HG03108 (cell line): ENCODE data around the gene CCDC33.
A peak's percentile ranks its signal among the peaks of the same experiment; 100 is the strongest.
"Not testable (repeated sequence)": the region's sequence is repeated elsewhere in the genome, so short reads cannot be mapped to it uniquely, and the experiment has no call there.

ENCODE experiments used
- ATAC-seq: cut with Tn5 transposase; IDR thresholded peaks from one replicate; pipeline ENCODE4 v1.9.1; 2021; ENCODE audit warnings: moderate library complexity; ENCODE audit not compliant: unreplicated experiment

CCDC33 gene

DNA sequence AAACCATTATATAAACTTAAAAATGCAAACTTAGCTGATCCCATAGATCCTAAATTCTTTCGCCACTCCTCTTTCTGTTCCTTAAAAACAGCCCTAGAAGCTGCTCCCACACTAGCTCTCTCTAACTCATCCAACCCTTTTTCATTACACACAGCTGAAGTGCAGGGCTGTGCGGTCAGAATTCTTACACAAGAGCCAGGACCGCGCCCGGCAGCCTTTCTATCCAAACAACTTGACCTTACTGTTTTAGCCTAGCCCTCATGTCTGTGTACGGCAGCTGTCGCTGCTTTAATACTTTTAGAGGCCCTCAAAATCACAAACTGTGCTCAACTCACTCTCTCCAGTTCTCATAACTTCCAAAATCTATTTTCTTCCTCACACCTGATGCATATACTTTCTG is 121.4 kb downstream of the CCDC33 start:
- not testable (repeated sequence) for ATAC-seq

DNA sequence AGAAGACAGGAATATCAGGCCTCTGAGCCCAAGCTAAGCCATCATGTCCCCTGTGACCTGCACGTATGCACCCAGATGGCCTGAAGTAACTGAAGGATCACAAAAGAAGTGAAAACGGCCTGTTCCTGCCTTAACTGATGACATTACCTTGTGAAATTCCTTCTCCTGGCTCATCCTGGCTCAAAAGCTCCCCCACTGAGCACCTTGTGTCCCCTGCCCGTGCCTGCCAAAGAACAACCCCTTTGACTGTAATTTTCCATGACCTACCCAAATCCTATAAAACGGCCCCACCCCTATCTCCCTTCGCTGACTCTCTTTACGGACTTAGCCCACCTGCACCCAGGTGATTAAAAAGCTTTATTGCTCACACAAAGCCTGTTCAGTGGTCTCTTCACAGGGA is 123.2 kb downstream of the CCDC33 start:
- ATAC-seq, result not testable (repeated sequence)

DNA sequence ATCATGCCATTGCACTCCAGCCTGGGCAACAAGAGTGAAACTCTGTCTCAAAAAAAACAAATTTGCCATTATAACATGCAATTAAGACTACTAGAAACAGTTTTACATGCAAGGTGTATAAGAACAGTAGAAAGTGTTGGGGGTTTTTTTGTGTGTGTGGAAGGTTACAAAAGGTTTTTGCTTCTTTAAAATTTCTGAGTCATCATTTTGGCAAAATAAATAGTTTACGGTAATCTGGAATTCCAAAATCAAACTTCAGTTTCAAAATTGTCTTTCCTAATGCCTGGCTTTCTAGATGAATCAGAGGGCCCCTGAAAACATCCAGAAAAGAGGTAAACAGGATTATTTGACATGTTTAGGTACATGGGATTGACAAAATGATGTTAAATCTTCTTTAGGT is 124.7 kb downstream of the CCDC33 start:
- ATAC-seq, result not testable (repeated sequence)

DNA sequence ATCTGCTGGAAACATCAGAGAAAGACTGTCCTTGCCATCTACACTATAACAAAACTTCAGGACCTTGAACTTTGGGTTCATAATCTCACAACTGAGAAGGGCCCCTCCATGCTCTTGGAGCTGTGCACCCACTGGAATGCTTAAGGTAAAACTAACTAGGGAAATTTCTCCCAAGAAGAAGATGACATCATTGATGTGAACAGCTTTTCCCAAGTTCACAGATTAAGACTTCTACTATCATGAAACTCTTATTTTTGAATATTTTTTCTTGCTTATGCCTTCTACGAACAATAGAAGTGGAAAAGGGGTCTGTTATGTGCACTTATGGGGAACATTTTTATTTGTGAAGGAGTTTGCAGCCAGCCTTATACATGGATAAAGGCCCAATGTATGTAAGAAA is 126.4 kb downstream of the CCDC33 start:
- no peak for ATAC-seq

DNA sequence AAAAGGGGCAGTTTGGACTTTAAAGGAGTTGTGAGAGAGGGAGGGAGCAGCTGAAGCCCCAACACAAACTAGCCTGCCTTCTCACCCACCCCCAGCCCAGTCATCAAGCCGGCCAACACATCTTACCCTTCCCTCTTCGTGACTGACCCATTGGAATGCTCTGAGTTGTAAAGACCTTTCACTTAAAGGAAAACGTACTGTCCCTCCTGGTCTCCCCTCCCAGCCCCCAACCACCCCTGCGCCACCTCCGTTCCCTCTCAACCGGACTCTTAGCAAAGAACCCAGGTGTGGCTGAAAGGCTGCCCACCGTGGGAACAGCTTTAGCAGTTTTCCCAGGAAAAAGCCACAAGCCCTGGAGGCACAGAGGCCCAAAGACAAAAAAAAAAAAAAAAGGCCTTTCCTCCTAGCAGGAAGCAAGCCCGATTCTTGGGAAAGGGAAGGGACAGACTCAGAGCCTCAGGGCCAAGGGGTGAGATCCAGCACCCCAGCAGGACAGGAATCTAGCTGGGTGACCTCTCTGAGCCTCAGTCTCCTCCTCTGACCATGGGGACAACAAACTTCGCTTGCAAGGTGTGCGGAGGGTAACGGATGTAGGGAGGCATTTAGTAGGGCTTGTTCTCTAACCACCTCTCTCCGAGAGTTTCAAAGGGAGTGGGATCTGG is 128.9 kb downstream of the CCDC33 start:
- no peak for ATAC-seq

DNA sequence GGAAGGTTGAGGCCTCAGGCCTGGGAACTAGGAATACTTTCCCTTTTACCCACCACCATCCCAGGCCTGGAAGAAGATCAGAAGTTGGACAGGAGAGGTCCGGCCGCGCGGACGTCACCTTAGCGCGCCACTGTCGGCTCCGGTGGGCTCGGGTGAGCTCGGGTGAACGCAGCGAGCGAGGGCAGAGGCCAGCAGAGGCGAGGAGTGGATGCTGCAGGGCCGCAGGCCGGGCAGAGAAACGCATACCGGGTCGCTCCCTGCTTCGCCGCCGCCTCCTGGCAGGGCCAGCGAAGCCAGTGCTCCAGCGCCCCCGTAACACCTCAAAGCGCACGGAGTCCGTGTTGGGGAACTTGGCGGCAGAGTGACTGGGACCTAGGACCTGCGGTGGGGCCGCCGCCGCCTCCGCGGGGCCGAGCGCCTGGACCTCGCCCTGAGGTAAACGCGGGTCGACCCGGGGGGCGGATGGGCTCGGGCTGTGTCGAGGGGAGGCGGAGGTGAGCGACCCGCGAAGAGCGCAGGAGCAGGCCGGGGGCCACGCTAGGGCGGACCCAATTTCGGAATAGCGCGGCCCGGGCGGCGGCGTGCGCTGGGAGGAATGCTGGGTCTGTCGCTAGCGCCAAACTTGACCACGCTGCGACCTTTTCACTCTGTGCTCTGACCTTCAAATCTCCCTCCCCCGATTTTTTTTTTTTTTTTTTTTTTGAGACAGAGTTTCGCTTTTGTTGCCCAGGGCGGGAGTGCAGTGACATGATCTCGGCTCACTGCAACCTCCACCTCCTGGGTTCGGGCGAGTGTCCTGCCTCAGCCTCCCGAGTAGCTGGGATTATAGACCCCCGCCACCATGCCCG is 129.7 kb downstream of the CCDC33 start:
- no peak for ATAC-seq

DNA sequence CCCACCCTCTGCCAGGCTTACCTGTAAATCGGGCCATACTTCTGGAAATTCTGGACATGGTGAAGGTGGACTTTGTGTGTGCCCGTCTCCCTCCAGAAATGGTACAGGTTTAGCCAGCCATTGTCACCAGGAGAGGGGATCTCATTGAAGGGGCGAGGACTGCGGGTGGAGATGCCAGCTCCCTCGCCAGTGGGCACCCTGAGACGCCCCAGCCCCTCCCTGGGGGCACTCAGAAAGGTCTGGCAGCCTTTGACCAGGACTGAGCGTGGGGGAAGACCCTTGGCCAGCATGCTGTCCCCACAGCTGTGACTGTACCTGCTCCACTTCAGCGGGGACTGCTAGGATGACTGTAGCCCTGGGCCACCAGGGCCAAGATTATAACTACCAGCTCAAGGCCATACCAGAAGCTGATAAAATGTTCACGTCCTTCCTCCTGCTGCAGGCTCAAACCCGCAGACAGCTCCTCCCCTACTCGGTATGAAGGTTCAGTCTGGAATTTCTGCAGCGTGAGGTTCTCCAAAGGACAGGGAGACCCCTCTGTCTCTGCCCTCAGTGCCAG is 131.2 kb downstream of the CCDC33 start, which contains the start of gene CYP11A1:
Gene CYP11A1 (minus strand): TSS at position 351 of the 559 bp plus-strand sequence. CDS start 61 bp downstream, at position 290.
- ATAC-seq, result no peak

DNA sequence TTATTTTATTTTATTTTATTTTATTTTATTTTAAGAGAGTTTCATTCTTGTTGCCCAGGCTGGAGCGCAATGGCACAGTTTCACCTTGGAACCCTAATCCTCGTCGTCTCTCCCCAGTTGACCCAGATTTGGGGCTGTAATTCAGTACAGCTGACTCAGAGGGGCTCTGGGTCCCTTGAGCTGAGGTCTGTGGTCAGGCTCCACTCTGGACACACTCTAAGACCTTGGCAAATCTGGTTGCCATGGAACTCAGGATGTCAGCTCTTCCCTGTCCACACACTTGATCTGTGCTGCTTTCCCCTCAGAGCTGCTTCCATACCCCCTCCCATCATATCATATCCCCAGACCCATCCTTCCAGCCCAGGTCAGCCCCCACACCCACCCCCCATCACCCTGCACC is 132.0 kb downstream of the CCDC33 start:
- ATAC-seq, result no peak

DNA sequence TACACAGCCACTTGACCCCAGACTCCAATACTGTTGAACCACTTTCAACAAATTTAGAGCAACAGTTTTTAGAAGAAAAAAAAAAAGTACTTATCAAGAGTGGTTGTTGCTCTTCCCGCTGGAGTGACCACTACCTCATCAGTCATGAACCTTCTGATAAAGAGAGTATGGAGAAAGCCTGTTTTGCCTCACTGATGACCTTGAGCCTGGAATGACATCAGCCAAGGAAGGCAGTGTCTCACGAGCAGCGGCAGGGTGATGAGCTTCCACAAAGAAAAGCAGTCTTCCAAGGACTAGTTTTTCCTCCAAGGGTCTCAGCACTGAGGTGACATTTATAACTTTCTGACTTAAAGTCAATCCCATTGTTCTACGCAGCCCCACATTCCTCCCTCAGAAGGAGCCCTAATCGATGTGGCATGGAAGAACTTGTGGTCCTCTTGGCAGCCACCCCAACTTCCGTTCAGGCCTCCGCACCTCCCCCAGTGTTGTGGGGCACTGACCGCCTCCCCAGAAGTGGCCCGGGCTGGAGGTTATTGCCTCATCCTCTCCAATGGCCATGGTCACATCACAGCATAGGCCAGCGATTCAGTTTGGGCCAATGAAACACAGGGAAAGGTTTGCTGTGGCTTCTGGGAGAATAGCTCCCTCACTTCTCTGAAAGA is 133.1 kb downstream of the CCDC33 start:
- no peak for ATAC-seq

DNA sequence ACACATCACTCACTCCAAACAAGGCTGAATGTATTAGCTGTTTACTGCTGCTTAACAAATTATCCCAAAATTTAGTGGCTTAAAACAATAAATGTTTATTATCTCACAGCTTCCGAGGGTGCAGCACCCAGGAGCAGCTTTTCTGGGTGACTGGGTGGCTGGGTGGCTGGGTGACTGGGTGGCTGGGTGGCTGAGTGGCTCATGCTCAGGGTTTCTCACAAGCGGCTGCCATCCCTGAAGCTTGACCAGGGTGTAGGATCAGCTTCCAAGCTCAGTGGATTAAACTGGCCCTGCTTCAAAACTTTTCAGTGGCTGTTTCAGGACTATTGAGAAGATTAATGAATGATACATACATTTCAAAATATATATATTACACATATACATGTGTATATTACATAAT is 133.6 kb downstream of the CCDC33 start:
- ATAC-seq, result no peak

DNA sequence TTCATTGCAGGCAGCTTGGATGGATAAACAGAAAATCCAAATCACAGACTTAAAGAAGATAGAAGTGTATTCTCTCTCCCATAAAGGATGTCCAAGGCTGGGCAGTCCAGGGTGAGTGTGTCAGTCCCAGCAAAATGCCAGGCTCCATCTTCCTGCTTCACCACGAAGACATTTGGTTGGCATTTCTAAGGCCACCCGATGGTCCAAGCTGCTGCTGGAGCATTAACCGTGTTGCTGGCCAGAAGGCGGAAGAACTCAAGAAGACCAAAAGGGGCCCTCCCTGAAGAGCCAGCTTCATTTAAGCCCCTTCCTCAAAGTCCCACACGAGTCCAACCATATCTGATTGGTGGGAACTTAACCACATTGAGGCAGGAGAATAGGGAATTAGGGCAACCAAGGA is 134.3 kb downstream of the CCDC33 start:
- ATAC-seq, result no peak

DNA sequence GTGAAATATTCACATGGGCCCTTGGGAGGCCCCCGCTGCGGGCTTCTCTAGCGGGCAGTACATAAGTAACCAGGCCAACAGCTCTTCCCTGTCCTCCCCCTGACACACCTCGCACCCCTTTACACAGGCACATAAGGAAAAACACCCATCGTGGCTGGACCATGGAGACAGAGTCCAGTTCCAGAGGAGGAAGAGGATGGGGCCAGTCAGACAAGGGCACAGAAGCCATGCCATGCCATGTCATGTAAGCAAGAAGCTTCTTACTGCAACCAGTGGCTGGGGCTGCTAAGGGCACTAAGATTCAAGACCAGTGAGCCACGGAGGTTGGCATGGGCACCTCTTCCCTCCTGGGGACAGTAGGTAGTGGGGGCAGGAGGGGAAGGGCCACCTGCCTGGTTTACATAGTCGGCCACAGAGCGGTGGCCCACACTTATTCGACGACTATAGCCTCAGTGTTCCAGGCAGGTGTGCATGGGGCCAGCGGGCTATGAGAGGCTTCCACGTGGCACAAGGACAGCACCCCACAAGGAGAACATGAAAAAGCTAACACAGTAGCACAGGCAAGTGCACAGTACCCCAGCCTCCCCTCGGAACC is 137.0 kb downstream of the CCDC33 start:
- ATAC-seq, result no peak

DNA sequence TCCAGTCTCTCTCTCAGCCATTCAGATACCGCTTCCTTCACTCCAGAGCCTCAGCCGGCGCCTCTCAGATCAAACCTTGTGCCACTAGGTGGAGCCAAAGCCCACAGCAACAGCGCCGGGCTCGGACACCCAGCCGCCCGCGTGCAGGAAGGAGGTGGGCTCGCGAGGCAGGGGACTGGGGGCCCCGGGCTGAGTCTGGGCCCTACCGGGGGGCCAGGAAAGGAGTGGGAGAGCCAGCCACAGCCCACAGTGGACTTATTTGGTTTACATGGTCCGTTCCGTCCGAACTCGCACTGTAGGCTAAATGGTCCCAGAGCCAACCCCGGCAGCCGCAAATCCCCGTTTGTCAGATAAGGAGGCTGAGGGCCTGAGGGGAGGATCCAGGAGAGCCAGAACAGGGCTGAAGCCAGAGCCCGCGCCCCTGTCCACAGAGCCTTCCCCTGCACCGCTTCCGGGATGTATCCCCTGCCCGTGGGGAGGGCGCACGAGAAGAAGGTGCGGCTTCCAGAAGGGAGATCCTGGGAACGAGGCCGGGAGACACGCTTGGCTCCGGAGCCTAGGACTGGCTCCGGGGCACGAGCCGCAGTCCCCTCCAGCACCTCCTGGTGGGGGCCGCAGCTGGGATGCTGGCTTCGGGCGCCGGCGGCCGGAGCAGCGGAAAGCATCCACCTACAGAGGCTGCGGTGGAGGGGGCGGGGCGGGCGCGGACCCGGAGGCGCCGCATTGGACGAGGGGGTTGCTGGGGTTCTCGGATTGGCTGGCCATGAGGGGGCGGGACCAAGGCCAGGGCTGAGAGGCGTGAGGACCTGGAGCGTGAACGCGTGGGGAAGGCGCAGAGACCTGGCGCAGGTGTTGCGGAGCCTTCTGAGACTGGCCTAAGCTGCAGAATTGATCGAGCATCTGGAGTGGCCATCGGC is 137.9 kb downstream of the CCDC33 start:
- peak; percentile 60 for ATAC-seq

DNA sequence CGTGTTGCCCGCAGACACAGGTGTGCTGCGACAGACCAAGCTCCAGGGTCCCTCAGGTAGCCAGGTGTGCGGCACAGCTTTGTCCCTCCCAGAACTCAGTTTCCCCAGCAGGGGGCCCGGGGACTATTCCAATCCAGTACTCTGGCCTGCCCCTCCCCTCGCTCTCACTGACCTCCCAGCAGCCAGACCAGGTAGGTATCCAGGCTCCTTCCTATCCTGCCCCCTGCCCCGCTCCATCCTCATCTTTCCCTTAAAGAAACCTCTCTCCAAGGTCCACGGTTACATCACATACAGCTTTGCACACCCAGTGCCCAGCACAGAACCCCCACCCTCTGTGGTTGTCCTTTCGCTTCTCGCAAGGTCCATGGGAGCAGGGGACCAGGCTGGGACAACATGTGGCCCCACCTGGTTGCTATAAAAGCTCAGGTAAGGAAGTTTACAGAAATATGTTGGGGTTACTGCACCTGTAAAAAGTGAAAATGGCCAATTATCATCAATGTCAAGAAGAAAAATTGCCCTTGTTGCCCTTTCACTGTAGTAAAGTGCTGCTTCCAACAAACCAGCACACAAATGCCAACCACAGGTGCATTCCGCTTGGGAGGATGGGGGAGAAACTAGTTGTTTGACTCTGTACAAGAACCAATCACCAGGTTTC is 138.6 kb downstream of the CCDC33 start:
- peak; percentile 13 for ATAC-seq

DNA sequence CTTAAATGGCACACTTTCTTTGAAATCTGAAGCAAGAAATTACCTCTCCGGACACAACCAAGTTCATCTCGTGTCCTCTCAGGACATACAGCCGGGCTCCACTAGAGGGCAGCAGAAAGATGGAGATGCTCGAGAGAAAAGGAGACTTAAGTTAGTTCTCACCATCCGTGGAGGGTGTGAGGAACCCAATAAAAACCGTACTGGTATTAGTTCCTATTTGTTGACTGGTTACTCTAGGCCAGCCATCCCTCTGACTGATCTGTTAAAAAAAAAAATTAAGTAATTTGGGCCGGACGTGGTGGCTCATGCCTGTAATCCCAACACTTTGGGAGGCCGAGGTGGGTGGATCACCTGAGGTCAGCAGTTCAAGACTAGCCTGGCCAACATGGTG is 139.2 kb downstream of the CCDC33 start:
- no peak for ATAC-seq

DNA sequence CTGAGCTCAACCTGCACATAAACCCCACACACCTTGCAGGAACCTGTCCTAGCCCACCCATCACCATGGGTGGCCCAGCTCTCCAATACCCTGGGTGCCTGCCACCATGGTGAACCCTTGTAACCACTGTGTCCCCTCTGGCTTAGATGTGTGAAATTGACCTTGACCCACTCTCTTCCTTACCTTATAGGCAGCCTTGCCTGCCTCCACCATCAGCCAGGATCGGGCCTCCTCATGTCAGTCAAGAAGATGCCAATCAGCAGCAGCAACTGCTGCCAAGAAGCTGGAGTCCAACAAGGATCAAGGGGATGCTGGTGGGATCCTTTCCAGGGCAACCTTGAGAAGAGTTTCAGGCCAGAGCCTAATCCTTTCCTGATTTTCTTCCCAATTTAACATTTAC is 140.1 kb downstream of the CCDC33 start:
- ATAC-seq, result no peak

DNA sequence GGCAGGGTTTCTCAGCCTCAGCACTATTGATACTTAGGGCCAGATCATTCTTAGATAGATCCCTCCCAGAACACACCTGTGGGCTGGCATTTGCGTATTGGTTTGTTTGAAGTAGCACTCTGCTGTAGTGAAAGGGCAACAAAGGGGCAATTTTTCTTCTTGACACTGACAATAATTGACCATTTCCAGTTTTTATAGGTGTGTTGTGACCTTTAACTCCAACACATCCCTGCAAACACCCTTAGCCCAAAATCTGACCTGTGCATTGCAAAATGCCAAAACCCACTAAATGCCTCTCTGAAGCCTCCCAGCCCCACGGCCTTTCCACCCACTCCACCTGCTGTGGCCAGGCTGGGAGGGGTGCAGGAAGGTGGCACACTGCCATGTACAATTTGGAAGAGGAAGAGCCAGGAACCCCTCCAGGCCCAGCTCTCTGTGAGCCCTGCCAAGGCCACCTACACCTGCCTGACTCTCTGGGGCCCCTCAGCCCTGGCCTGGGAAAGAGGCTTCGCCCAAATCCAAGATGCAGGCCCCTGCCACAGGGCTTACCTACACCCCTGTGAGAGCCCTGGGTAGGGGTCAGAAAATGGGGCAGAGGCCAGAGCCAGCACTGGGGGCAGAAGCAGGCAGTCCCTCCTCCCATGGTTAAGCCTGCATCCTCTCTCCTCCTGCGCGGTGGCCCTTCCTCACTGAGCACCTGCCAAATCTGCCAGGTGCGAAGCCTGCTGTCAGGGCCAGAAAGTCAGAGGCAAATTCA is 140.9 kb downstream of the CCDC33 start:
- no peak for ATAC-seq

DNA sequence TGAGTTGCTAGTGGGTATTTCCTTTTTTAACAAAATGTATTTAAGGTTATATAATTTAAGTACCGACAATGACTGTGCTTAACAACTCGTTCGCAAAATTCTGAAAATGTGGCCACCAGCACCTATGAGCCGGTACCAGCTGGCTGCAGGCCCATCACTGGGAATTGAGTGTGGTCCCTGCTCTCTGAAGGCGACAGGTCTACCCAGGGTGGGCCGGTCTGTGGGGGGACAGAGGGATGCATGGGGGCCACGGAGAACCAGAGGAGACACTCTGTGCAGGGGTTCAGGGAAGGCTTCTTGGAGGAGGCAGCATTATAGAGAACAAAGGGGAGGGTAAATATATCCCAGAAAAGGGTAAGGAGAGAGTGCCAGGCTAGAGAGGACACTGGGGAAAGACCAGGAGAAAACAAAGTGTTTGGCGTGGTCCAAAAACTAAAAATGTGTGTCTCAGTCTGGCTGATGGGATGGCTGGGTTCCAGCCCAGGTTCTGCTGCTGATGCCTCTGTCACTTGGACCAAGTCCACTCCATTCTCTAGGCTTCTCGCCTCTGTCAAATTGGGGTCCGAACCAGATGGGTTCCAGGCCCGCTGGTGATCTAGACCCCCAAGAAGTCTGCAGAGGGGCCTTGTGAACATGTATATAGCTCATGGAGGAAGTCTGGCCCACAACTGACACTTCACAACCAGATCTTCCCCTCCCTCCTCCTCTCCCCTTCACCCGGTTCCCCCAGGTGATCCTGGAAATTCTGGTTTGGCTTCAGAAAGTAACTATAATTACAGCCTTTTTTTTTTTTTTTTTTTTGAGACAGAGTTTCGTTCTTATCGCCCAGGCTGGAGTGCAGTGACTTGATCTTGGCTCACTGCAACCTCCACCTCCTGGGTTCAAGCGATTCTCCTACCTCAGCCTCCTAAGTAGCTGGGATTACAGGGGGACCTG is 142.0 kb downstream of the CCDC33 start:
- no peak for ATAC-seq
